HEK293 (cell line): Measurements from ENCODE around the gene MLH3.

Experiments
- CTCF ChIA-PET: fragments of 350-600 bp; formaldehyde crosslinking; extraction: SDS; loops from one replicate; lab custom pipeline; 2021; ENCODE audit warnings: antibody characterized with exemption; lab: Yijun Ruan, JAX
- POLR2A ChIA-PET: fragments of 300-600 bp; formaldehyde crosslinking; extraction: SDS; loops from one replicate; lab custom pipeline; 2020; ENCODE audit warnings: antibody characterized with exemption, inconsistent platforms; lab: Yijun Ruan, JAX
- H3K27ac ChIP-seq: fragments of 200-500 bp; sonication (Bioruptor generic); 2 replicates; pipeline ENCODE4 v1.5.1; 2014; ENCODE audit warnings: low read depth, low read length, control low read depth, inconsistent platforms; ENCODE audit errors: extremely low read depth
- H3K36me3 ChIP-seq, 2 experiments: fragments of 200-500 bp in 1 of 2; sonication (Bioruptor generic) in 1 of 2; 1 replicate in 1 of 2; 2 replicates in 1 of 2; pipeline ENCODE4 v1.5.1; 2014 to 2017; ENCODE audit warnings: inconsistent platforms in 2 of 2, low read length in 2 of 2; ENCODE audit not compliant: control insufficient read depth in 2 of 2, insufficient read depth in 1 of 2
- H3K4me1 ChIP-seq: fragments of 200-500 bp; sonication (Bioruptor generic); 2 replicates; pipeline ENCODE4 v1.5.1; 2014; ENCODE audit warnings: mild to moderate bottlenecking, low read length, inconsistent platforms; ENCODE audit not compliant: control insufficient read depth, insufficient read depth
- H3K4me3 ChIP-seq: 2 replicates; pipeline ENCODE4 v1.5.1; 2011; ENCODE audit warnings: low read depth, mild to moderate bottlenecking, control low read depth, low read length, moderate library complexity
- H3K9me3 ChIP-seq: fragments of 200-500 bp; sonication (Bioruptor generic); 2 replicates; pipeline ENCODE4 v1.5.1; 2014; ENCODE audit warnings: low read depth, low read length, inconsistent platforms; ENCODE audit not compliant: control insufficient read depth, insufficient read depth
- BCL11B ChIP-seq: fragments of 450-650 bp; formaldehyde crosslinking; IDR thresholded peaks from 2 replicates; pipeline ENCODE4 v1.5.1; 2016; ENCODE audit warnings: low read depth, missing biosample characterization, missing genetic modification characterization
- GFI1B ChIP-seq: fragments of 450-650 bp; formaldehyde crosslinking; IDR thresholded peaks from 2 replicates; pipeline ENCODE4 v1.5.1; 2016; ENCODE audit warnings: missing biosample characterization, missing genetic modification characterization
- HOXA7 ChIP-seq: sonication (generic); formaldehyde crosslinking; IDR thresholded peaks from 2 replicates; pipeline ENCODE4 v1.8.1; 2022; ENCODE audit warnings: missing genetic modification reagents, borderline replicate concordance
- IKZF3 ChIP-seq: fragments of 450-650 bp; IDR thresholded peaks from 2 replicates; pipeline ENCODE4 v1.5.0; 2018; ENCODE audit warnings: missing biosample characterization, mild to moderate bottlenecking, missing genetic modification characterization, moderate library complexity
- SCRT2 ChIP-seq: fragments of 450-650 bp; formaldehyde crosslinking; IDR thresholded peaks from 2 replicates; pipeline ENCODE4 v1.5.1; 2016; ENCODE audit warnings: missing biosample characterization, missing genetic modification characterization
- SETDB1 ChIP-seq: IDR thresholded peaks from one replicate; pipeline ENCODE4 v1.6.1; 2017; ENCODE audit warnings: mild to moderate bottlenecking, low read length, moderate library complexity, mixed read lengths; ENCODE audit not compliant: insufficient read length
- SP7 ChIP-seq: fragments of 450-650 bp; formaldehyde crosslinking; IDR thresholded peaks from 2 replicates; pipeline ENCODE4 v1.5.1; 2016; ENCODE audit warnings: missing biosample characterization, missing genetic modification characterization
- ZBTB21 ChIP-seq: fragments of 450-650 bp; formaldehyde crosslinking; IDR thresholded peaks from 2 replicates; pipeline ENCODE4 v1.5.1; 2017; ENCODE audit warnings: missing biosample characterization, missing genetic modification characterization
- ZFP3 ChIP-seq: fragments of 450-650 bp; formaldehyde crosslinking; IDR thresholded peaks from 2 replicates; pipeline ENCODE4 v1.5.1; 2016; ENCODE audit warnings: low read depth, missing biosample characterization, missing genetic modification characterization
- ZFP37 ChIP-seq: fragments of 450-650 bp; formaldehyde crosslinking; IDR thresholded peaks from 2 replicates; pipeline ENCODE4 v1.5.1; 2016; ENCODE audit warnings: missing biosample characterization, missing genetic modification characterization
- ZNF132 ChIP-seq: fragments of 450-650 bp; formaldehyde crosslinking; IDR thresholded peaks from 2 replicates; pipeline ENCODE4 v1.5.1; 2017; ENCODE audit warnings: missing biosample characterization, missing genetic modification characterization, borderline replicate concordance
- ZNF16 ChIP-seq: fragments of 450-650 bp; formaldehyde crosslinking; IDR thresholded peaks from 2 replicates; pipeline ENCODE4 v1.5.1; 2016; ENCODE audit warnings: low read depth, missing biosample characterization, missing genetic modification characterization
- ZNF202 ChIP-seq: fragments of 450-650 bp; formaldehyde crosslinking; IDR thresholded peaks from 2 replicates; pipeline ENCODE4 v1.5.1; 2016; ENCODE audit warnings: missing biosample characterization, missing genetic modification characterization, borderline replicate concordance
- ZNF24 ChIP-seq: fragments of 450-650 bp; formaldehyde crosslinking; IDR thresholded peaks from 2 replicates; pipeline ENCODE4 v1.5.1; 2016; ENCODE audit warnings: missing biosample characterization, missing genetic modification characterization
- ZNF292 ChIP-seq: fragments of 450-650 bp; formaldehyde crosslinking; IDR thresholded peaks from 2 replicates; pipeline ENCODE4 v1.5.1; 2016; ENCODE audit warnings: low read depth, missing biosample characterization, missing genetic modification characterization, borderline replicate concordance
- ZNF571 ChIP-seq: fragments of 450-650 bp; formaldehyde crosslinking; IDR thresholded peaks from 2 replicates; pipeline ENCODE4 v1.5.0; 2017; ENCODE audit warnings: missing biosample characterization, missing genetic modification characterization
- ZNF664 ChIP-seq: fragments of 450-650 bp; formaldehyde crosslinking; IDR thresholded peaks from 2 replicates; pipeline ENCODE4 v1.5.1; 2016; ENCODE audit warnings: missing biosample characterization, missing genetic modification characterization
- ZNF677 ChIP-seq: fragments of 450-650 bp; IDR thresholded peaks from 2 replicates; pipeline ENCODE4 v1.5.0; 2018; ENCODE audit warnings: missing biosample characterization, mild to moderate bottlenecking, missing genetic modification characterization, moderate library complexity
- TF ChIP-seq, protein P1 (sequence below): fragments of 450-650 bp; IDR thresholded peaks from 2 replicates; pipeline ENCODE4 v1.5.1; 2018; ENCODE audit warnings: missing biosample characterization, mild to moderate bottlenecking, missing genetic modification characterization
- TF ChIP-seq, protein P2 (sequence below): fragments of 450-650 bp; formaldehyde crosslinking; IDR thresholded peaks from 2 replicates; pipeline ENCODE4 v1.5.1; 2016; ENCODE audit warnings: missing biosample characterization, missing genetic modification characterization
- TF ChIP-seq, protein P3 (sequence below): fragments of 450-650 bp; formaldehyde crosslinking; conservative IDR thresholded peaks from 2 replicates; pipeline ENCODE4 v1.5.1; 2016; ENCODE audit warnings: low read depth, missing biosample characterization, missing genetic modification characterization

MLH3 gene

DNA sequence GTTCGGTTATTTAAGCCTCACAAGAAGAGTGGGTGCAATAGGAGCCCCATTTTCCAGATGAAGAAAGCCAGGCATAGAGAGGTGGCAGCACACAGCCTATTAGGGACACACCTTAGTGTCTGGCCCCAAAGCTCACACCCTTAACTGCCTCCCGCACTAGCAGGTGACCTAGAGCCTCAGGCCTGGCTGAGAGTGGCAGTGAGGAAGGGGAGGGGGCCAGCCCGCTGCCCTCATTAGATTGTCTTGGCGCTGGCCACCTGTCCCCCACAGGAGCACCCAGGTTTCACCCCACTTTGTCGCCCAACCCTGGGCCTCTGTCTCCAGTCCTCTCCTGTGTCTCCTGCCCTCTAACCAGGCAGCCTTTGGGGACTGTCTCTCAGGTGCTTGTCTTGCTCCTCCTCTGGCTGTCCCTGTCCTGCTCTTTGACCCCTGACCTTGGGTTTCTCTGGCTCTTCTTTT, 77.3 kb downstream of the MLH3 start:
- no peak overlapping the region for H3K4me3 ChIP-seq
- H3K36me3 ChIP-seq = no peaks in the 10 kb centered on the region
- no peaks in the 10 kb centered on the region for H3K9me3 ChIP-seq
- ChIA-PET POLR2A (no interaction called here), CTCF (interaction anchor here (1.6 kb wide), 1 partner anchor 29 kb away, joined by 3 read pairs; no protein-coding TSS in a partner anchor)
- no peak for TF ChIP-seq ZNF677 (tag by site-specific recombination)
- TF ChIP-seq, protein P1, sequence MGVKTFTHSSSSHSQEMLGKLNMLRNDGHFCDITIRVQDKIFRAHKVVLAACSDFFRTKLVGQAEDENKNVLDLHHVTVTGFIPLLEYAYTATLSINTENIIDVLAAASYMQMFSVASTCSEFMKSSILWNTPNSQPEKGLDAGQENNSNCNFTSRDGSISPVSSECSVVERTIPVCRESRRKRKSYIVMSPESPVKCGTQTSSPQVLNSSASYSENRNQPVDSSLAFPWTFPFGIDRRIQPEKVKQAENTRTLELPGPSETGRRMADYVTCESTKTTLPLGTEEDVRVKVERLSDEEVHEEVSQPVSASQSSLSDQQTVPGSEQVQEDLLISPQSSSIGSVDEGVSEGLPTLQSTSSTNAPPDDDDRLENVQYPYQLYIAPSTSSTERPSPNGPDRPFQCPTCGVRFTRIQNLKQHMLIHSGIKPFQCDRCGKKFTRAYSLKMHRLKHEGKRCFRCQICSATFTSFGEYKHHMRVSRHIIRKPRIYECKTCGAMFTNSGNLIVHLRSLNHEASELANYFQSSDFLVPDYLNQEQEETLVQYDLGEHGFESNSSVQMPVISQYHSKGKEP (tag by site-specific recombination) = no peak
- TF ChIP-seq ZNF664 = no peak
- no peak for TF ChIP-seq ZFP3
- TF ChIP-seq ZNF132 = no peak
- TF ChIP-seq ZNF202 (tag by site-specific recombination) = no peak
- TF ChIP-seq SETDB1 = no peak
- TF ChIP-seq, protein P2, sequence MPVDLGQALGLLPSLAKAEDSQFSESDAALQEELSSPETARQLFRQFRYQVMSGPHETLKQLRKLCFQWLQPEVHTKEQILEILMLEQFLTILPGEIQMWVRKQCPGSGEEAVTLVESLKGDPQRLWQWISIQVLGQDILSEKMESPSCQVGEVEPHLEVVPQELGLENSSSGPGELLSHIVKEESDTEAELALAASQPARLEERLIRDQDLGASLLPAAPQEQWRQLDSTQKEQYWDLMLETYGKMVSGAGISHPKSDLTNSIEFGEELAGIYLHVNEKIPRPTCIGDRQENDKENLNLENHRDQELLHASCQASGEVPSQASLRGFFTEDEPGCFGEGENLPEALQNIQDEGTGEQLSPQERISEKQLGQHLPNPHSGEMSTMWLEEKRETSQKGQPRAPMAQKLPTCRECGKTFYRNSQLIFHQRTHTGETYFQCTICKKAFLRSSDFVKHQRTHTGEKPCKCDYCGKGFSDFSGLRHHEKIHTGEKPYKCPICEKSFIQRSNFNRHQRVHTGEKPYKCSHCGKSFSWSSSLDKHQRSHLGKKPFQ (tag by site-specific recombination) = no peak
- TF ChIP-seq ZBTB21 (tag by site-specific recombination) = no peak
- no peak for TF ChIP-seq ZNF292 (tag by site-specific recombination)
- TF ChIP-seq HOXA7 (CRISPR knock-in tag) = no peak
- no peak for TF ChIP-seq GFI1B (tag by site-specific recombination)
- TF ChIP-seq BCL11B (tag by site-specific recombination) = no peak
- no peak for TF ChIP-seq ZNF16 (tag by site-specific recombination)
- TF ChIP-seq ZNF24 (tag by site-specific recombination) = no peak
- TF ChIP-seq IKZF3 (tag by site-specific recombination) = no peak
- TF ChIP-seq ZNF571 (tag by site-specific recombination) = no peak
- TF ChIP-seq ZFP37 (tag by site-specific recombination) = no peak
- no peak for TF ChIP-seq SP7 (tag by site-specific recombination)
- H3K4me1 ChIP-seq = no peaks in the 10 kb centered on the region; the same call in 1 of the 2 replicates
- no peak overlapping the region for H3K27ac ChIP-seq

DNA sequence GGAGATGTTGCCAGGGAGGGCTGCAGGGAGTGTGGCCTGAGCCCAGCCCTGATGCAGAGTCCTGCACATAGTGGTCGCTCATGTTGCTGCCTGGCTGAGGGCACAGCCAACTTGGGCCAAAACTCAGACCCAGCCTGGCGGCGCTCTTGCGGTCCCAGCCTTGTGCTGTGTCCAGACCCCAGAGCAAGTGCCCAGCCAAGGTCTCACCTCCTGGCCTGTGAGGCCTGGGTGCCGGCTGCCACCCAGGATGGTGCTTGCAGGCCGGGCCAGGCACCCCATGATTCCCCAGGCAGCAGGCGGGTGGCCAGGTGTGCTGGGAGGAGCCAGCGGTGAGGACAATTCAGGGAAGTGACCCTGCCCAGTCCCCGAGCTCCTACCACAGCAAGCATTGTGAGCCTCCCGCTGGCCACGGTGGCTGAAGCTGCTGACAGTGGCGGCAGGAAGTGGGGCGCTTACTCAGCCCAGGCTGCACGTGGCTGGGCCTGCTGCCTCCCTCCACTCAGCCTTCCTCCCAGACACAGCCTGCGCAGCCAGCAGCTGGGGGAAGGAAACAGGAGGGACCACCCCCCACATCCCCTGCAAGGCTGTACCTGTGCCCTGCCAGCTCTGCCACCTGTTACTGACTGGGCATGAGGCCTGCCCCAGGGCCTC, 78.1 kb downstream of the MLH3 start:
- ChIA-PET POLR2A (no interaction called here), CTCF (interaction anchor here (1.6 kb wide), 1 partner anchor 29 kb away, joined by 3 read pairs; no protein-coding TSS in a partner anchor)
- Histone ChIP-seq H3K4me3 (no peak overlapping the region), H3K9me3 (no peaks in the 10 kb centered on the region), H3K4me1 (no peaks in the 10 kb centered on the region; the same call in 1 of the 2 replicates), H3K27ac (no peak overlapping the region), H3K36me3 (no peaks in the 10 kb centered on the region)
- TF ChIP-seq, protein P3, sequence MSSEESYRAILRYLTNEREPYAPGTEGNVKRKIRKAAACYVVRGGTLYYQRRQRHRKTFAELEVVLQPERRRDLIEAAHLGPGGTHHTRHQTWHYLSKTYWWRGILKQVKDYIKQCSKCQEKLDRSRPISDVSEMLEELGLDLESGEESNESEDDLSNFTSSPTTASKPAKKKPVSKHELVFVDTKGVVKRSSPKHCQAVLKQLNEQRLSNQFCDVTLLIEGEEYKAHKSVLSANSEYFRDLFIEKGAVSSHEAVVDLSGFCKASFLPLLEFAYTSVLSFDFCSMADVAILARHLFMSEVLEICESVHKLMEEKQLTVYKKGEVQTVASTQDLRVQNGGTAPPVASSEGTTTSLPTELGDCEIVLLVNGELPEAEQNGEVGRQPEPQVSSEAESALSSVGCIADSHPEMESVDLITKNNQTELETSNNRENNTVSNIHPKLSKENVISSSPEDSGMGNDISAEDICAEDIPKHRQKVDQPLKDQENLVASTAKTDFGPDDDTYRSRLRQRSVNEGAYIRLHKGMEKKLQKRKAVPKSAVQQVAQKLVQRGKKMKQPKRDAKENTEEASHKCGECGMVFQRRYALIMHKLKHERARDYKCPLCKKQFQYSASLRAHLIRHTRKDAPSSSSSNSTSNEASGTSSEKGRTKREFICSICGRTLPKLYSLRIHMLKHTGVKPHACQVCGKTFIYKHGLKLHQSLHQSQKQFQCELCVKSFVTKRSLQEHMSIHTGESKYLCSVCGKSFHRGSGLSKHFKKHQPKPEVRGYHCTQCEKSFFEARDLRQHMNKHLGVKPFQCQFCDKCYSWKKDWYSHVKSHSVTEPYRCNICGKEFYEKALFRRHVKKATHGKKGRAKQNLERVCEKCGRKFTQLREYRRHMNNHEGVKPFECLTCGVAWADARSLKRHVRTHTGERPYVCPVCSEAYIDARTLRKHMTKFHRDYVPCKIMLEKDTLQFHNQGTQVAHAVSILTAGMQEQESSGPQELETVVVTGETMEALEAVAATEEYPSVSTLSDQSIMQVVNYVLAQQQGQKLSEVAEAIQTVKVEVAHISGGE (tag by site-specific recombination) = no peak
- peak; percentile 63; the same call in 1 of the 2 replicates for TF ChIP-seq SCRT2 (tag by site-specific recombination)
